ENCODE data around the gene SAMMSON.

SAMMSON gene

DNA sequence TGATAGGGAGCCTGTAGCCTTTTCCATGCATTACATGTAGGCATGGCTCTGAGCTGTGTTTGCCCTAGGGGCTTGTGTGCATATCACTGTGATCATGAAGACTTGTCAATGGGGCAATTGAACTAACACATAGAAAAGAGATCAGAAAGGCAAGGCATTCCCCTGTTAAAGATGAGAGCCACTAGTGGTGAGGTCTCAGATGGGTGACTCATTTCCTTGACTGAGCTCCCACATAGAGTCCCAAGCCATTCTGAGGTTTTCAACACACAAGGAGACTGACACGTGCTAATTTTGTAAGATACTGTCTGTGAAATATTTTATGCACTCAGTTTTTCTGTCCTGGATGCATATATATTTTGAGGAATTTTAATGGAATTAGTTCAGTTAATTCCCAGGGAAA lies 53.8 kb downstream of the SAMMSON start:
- no peak for TF ChIP-seq TAF1 (IDR thresholded peaks at IDR 0.05; ENCODE audit: borderline replicate concordance, insufficient read depth, low read length)
- TF ChIP-seq POLR2AphosphoS5 (IDR thresholded peaks at IDR 0.05; ENCODE audit: low read depth, low read length), result no peak
- no peak for TF ChIP-seq SIN3A (IDR thresholded peaks at IDR 0.05; ENCODE audit: borderline replicate concordance, insufficient read depth, low read length)
- no peak for TF ChIP-seq FOXP2 (optimal IDR thresholded peaks at IDR 0.05; ENCODE audit: borderline replicate concordance, extremely low read depth, extremely low read length, insufficient read depth)
- TF ChIP-seq, protein P1, sequence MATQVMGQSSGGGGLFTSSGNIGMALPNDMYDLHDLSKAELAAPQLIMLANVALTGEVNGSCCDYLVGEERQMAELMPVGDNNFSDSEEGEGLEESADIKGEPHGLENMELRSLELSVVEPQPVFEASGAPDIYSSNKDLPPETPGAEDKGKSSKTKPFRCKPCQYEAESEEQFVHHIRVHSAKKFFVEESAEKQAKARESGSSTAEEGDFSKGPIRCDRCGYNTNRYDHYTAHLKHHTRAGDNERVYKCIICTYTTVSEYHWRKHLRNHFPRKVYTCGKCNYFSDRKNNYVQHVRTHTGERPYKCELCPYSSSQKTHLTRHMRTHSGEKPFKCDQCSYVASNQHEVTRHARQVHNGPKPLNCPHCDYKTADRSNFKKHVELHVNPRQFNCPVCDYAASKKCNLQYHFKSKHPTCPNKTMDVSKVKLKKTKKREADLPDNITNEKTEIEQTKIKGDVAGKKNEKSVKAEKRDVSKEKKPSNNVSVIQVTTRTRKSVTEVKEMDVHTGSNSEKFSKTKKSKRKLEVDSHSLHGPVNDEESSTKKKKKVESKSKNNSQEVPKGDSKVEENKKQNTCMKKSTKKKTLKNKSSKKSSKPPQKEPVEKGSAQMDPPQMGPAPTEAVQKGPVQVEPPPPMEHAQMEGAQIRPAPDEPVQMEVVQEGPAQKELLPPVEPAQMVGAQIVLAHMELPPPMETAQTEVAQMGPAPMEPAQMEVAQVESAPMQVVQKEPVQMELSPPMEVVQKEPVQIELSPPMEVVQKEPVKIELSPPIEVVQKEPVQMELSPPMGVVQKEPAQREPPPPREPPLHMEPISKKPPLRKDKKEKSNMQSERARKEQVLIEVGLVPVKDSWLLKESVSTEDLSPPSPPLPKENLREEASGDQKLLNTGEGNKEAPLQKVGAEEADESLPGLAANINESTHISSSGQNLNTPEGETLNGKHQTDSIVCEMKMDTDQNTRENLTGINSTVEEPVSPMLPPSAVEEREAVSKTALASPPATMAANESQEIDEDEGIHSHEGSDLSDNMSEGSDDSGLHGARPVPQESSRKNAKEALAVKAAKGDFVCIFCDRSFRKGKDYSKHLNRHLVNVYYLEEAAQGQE (IDR thresholded peaks at IDR 0.05; ENCODE audit: insufficient read depth in 1 of 2, low read depth in 2 of 2, low read length in 2 of 2), result no peak

DNA sequence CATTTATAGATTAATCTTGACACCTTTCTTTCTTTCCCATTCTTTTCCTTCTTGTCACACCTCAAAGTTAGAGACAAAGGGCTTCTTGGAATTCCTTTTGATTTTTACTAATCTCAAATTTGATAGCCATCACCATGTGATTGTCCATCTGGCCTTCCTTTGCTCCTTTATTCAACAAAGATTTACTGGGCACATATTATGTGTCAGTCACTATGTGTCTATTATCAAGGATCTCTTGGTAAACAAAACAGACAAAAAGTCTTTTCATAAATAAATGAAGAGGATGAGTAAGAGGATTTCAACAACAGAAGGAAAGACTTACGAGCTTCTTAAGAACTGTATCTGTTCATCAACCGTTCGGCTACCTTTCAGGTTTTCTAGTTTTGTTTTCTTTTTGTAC lies 56.5 kb downstream of the SAMMSON start:
- no peak for TF ChIP-seq FOXP2 (optimal IDR thresholded peaks at IDR 0.05; ENCODE audit: borderline replicate concordance, extremely low read depth, extremely low read length, insufficient read depth)
- TF ChIP-seq TAF1 (IDR thresholded peaks at IDR 0.05; ENCODE audit: borderline replicate concordance, insufficient read depth, low read length), result no peak
- TF ChIP-seq, protein P1 (IDR thresholded peaks at IDR 0.05; ENCODE audit: insufficient read depth in 1 of 2, low read depth in 2 of 2, low read length in 2 of 2), result no peak
- TF ChIP-seq POLR2AphosphoS5 (IDR thresholded peaks at IDR 0.05; ENCODE audit: low read depth, low read length), result no peak
- TF ChIP-seq SIN3A (IDR thresholded peaks at IDR 0.05; ENCODE audit: borderline replicate concordance, insufficient read depth, low read length), result no peak

GRCh38 chr3:70057426-70057825 lies 57.9 kb downstream of the SAMMSON start:
- TF ChIP-seq FOXP2 (optimal IDR thresholded peaks at IDR 0.05; ENCODE audit: borderline replicate concordance, extremely low read depth, extremely low read length, insufficient read depth) (no peak), POLR2AphosphoS5 (IDR thresholded peaks at IDR 0.05; ENCODE audit: low read depth, low read length) (no peak), SIN3A (IDR thresholded peaks at IDR 0.05; ENCODE audit: borderline replicate concordance, insufficient read depth, low read length) (no peak), TAF1 (IDR thresholded peaks at IDR 0.05; ENCODE audit: borderline replicate concordance, insufficient read depth, low read length) (no peak)
- TF ChIP-seq, protein P1 (IDR thresholded peaks at IDR 0.05; ENCODE audit: insufficient read depth in 1 of 2, low read depth in 2 of 2, low read length in 2 of 2), result no peak

DNA sequence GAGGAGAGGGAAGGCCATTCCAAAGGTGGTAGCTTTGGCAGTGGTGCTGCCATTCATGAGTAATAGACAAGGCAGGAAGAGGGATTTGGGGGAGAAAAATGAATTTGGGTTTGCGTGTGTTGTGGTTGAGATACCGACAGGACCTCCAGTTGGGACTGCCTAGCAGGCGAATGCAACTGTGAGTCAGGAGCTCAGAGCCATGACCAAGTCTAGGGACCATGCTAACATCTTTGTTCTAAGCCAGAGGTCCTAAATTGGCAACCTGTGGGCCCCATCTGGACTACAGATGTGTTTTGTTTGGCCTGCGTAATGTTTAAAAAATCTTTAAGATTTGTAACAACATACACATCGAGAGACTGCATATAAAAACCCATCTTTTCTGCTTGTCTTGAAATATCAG lies 61.6 kb downstream of the SAMMSON start:
- no peak for TF ChIP-seq TAF1 (IDR thresholded peaks at IDR 0.05; ENCODE audit: borderline replicate concordance, insufficient read depth, low read length)
- no peak for TF ChIP-seq SIN3A (IDR thresholded peaks at IDR 0.05; ENCODE audit: borderline replicate concordance, insufficient read depth, low read length)
- TF ChIP-seq POLR2AphosphoS5 (IDR thresholded peaks at IDR 0.05; ENCODE audit: low read depth, low read length), result no peak
- no peak for TF ChIP-seq FOXP2 (optimal IDR thresholded peaks at IDR 0.05; ENCODE audit: borderline replicate concordance, extremely low read depth, extremely low read length, insufficient read depth)
- TF ChIP-seq, protein P1 (IDR thresholded peaks at IDR 0.05; ENCODE audit: insufficient read depth in 1 of 2, low read depth in 2 of 2, low read length in 2 of 2), result no peak
